Lower leg skin (tissue), 3 donors: ENCODE measurements around the gene SEC24D.

Source experiments
- POLR2A ChIP-seq, 2 donors: fragments of 450-650 bp; IDR thresholded peaks; one replicate each; pipeline ENCODE4 v1.6.1; 2016 to 2017; ENCODE audit warnings: antibody characterized with exemption in 2 of 2, mild to moderate bottlenecking in 1 of 2, moderate library complexity in 1 of 2
- TF ChIP-seq, protein P1 (sequence below), 3 donors: fragments of 450-650 bp; IDR thresholded peaks; one replicate each; pipeline ENCODE4 v1.5.1; 2016; ENCODE audit warnings: antibody characterized with exemption in 3 of 3, mild to moderate bottlenecking in 3 of 3, moderate library complexity in 2 of 3

DNA sequence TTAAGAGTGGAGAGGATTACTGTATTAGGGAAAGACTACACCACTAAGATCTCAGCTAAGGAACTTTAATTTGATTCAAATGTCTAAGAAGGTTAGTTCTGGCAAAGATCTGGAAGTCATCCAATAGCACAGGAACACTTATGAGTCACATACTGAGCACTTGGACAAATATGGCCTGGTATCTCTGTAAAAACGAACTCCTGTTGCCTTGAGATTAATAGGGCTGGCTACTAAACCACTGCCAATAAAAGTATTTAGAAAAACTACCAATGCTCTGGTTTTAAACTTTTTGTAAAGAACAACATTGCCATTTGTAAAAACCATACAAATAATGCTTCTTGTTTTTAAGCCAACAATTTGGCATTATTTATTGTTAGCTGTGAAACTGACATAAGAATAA lies 70.5 kb downstream of the SEC24D start:
- no peak for TF ChIP-seq POLR2A (IDR thresholded peaks at IDR 0.05)
- TF ChIP-seq, protein P1, sequence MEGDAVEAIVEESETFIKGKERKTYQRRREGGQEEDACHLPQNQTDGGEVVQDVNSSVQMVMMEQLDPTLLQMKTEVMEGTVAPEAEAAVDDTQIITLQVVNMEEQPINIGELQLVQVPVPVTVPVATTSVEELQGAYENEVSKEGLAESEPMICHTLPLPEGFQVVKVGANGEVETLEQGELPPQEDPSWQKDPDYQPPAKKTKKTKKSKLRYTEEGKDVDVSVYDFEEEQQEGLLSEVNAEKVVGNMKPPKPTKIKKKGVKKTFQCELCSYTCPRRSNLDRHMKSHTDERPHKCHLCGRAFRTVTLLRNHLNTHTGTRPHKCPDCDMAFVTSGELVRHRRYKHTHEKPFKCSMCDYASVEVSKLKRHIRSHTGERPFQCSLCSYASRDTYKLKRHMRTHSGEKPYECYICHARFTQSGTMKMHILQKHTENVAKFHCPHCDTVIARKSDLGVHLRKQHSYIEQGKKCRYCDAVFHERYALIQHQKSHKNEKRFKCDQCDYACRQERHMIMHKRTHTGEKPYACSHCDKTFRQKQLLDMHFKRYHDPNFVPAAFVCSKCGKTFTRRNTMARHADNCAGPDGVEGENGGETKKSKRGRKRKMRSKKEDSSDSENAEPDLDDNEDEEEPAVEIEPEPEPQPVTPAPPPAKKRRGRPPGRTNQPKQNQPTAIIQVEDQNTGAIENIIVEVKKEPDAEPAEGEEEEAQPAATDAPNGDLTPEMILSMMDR (IDR thresholded peaks at IDR 0.05), result no peak
